Smooth muscle cell of the brain vasculature (primary cell): ENCODE results near the gene RPUSD3.
A peak's percentile ranks its signal among the peaks of the same experiment; 100 is the strongest.

ENCODE experiments used
- DNase-seq: peaks from one replicate; pipeline ENCODE4 v3.0.0-alpha.2; 2012; ENCODE audit warnings: low read depth, low spot score

The RPUSD3 gene

DNA sequence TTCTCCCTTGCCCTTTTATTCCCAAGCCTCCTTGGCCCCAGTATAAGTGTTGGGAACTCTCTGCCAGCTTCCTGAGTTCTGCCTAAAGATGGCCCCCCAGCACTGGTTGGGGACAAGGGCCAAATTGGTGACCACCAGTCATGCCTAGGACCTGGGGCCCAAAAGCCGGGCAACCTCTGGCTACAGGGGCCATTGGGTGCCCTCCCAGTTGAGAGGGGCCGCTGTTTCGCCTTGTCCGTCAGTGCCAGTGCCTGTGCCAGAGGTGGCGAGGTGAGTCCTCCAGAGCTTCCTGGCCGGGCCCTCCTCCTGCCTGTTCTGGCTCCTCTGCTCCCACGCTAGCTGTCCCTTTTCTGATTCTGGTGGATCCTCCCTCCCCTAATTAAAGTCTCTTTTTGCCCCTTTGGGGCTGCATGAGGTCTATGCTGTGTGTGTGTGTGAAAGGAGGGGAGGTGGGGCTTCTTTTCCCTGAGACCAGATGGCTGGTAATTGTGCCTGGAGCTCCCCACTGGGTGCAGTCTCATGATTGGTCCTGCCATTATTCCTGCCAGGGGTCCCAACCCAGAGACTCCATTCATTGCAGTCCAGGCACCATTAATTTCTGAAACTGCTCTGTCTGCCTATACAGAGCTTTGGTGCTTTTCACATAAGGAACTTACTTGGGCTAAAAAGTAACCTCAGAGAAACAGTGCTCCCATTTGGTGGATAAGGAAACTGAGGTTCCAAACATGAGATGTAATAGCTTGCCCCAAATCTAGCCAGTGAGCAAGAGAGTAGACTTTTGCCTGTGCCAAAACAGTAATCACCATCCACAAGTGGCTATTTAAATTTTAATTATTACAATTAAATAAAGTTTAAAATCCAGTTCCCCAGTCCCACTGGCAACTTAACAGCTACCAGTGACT, 36.9 kb downstream of the RPUSD3 start:
- no peak for DNase-seq

DNA sequence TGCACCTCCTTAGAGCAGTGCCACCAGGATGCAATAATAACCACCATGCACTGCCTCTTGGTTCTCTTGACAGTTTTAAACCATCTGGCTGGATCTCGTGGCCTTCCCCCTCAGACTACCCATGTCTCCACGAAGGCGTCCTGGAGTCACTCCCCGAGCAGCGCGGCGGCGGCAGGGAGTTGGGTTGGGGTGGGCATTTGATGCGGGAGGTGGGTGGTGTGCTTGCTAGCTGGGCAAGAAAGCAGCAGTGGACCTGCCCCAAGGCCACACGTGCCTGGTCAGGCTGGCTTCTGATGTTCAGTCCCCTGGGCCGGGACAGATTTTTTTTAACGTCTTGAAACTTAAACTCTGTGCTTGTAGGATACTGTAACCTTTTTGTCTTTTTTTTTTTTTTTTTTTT, 37.7 kb downstream of the RPUSD3 start:
- no peak for DNase-seq

DNA sequence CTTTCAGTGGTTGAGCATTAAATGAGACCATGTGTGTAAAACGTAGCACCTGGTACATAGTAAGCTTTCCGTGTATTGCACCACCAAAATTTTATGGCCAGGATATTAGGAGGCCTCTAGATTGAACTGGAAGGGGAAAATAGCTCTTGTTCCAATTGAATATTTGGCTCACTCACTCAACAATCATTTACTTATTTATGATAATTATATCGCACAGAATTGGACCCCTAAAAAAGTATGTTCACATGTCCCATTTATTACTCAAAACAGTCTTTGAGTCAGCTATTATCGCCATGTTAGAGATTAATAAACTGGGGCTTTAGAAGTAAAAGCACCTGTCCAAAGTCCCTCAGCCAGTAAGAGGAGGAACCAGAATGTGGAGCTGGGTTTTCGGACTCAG, 38.8 kb downstream of the RPUSD3 start:
- no peak for DNase-seq

DNA sequence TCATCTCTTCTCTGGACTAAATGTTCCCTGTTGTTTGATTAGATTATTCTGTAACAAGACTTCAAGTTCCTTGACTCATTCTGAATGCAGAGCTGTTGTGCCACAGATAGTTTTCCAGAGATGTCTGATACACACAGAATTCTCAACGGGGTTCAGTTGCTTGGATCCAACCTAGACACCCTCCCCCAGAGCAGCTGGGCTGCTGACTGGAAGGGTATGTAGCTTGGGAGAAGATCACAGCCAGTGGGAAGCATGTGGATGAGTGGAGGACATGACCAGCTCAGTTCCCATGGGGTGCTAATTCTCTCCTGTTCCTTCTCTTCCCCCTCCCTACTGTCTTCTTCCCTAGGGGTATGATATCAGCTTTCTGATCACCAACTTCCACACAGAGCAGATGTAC, 40.3 kb downstream of the RPUSD3 start:
- DNase-seq: no peak

DNA sequence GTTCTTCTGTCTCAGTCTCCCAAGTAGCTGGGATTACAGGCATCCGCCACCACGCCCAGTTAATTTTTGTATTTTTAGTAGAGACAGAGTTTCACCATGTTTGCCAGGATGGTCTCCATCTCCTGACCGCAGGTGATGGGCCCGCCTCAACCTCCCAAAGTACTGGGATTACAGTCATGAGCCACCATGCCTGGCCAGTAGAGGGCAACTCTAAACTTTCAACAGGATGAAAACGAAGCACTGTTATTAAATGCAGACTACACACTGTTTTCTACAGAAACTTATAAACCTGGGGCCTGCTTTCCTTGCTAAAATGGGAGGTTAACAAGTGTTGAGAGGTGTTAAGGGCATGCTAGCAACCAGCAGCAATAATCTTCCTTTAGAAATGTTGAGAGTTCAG, 43.3 kb downstream of the RPUSD3 start:
- DNase-seq: no peak

DNA sequence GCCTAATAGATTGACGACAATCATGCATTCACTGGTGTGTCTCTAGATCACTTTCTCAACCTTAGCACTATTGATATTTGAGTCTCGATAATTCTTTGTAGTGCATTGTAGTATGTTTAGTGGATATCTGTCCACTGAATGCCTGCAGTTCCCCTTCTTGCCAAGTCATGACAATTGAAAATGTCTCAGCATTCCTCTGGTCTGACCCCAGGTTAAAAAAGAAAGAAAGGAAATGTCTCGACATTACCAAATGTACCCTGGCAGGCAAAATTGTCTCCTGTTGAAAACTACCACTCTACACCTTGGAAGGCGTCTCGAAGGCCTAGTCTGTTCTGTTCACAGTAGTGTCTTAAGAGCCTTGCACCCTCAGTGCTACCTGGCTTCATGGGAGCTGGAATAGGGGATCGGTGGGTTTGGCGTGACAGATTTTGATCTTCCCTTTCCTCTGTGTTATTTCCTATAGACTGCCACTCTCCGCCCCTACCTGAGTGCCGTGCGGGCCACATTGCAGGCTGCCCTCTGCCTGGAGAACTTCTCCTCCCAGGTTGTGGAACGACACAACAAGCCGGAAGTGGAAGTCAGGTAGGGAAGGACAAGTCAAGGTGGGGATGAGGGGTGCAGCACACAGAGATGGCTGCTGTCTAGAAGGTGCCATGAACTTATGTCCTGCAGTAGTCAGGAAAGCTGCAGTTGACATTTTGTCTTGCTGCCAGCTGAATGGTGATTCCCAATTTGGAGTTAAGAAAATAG, 46.4 kb downstream of the RPUSD3 start:
- no peak for DNase-seq

DNA sequence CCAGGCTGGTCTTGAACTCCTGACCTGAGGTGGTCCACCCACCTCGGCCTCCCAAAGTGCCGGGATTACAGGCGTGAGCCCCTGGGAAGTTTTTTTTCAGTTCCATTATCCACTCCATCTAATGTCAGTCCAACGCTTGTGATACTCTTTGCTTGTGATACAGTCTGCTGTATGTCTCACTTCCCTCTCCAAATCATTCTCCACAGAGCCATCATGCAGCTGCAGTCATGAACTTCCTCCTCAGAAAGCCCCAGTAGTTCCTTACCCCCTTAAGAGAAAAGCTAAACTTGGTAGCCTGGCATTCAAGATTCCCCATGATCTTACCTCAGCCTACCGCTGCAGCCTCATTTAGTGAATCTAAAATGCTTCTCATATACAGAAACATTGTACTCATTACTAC, 48.6 kb downstream of the RPUSD3 start:
- DNase-seq: no peak

DNA sequence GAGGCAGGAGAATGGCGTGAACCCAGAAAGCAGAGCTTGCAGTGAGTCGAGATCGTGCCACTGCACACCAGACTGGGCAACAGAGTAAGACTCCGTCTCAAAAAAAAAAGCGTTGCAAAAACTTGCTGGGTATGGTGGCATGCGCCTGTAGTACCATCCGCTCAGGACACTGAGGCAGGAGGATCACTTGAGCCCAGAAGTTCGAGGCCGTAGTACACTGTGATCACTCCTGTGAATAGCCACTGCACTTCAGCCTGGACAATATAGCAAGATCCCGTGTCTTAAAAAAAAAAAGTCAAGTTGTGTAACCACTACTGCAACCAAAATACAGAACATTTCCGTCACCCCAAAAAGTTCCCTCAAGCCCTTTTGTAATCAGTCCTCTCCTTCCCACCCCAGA, 49.4 kb downstream of the RPUSD3 start:
- DNase-seq: no peak

DNA sequence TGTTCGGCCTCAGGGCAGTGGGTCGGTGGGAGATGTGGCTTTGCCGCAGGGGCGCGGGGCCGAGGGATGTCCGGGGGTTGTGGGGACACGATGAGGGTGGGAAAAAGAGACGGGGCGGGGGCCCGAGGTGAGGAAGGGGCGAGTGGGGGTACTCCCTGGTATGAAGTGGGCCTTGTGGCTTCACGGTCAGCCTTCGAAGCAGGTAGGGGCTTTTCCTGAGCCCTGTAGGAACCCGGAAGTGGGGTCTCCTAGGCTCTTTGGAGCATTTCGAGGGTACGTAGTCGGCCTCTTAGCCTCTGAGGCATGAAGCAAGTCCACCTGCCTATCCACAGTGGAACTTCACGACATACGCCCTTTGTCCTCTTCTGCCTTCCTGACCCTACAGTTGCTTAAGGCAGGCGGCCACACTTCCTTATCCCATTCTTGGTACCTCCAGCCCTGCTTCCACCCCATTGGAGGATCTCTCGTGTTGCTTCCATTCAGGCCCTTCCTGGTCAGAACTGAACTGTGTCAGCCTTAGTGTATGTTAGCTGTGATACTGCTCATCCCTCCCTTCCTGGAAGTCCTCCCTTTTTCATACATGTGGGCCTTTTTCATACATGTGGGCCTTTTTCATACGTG, 50.5 kb downstream of the RPUSD3 start:
- DNase-seq: no peak

DNA sequence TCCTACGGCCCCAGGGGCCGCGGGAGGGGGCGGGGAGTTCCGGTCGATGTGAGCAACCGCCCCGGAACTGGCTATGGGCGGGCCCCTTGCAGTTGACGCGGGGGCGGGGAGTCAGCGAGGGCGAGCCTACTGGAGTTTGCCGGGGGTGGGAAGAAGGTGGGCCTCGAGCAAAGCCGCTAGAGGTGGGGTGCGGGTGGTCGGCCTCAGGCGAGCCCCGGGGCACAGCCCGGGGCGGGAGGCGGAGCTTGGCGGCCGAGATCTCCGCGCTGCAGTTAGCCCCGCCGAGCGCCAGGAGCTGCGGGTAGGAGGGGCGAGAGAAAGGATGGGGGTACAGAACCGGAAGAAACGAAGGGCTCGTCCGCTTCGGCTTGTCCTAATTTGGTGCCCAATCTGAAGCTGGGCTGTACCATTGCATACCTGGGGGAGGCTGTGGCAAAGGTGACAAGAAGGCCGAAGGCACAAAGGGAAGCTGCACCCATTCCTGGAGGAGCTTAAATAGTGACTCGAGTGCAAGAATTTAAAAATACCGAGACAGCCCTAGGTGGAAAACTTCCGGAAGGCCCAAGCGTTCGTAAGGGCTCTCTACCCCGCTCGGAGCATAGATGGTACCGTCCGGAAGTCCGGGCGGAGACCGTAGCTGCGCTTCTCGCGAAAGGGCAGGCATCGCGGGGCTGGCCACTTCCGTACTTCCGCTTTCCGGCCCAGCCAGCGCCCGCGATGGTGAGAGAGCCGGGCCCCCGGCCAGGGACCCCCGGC, 51.2 kb downstream of the RPUSD3 start, which contains the start of the genes ARPC4 and TADA3:
Gene ARPC4 (plus strand): TSS at position 678 of the 756 bp plus-strand sequence. CDS start 40 bp downstream, at position 718.
Gene TADA3 (minus strand): TSS at position 69 of the 756 bp plus-strand sequence. CDS start 1,007 bp downstream, outside the sequence.
- DNase-seq: peak; percentile 88

DNA sequence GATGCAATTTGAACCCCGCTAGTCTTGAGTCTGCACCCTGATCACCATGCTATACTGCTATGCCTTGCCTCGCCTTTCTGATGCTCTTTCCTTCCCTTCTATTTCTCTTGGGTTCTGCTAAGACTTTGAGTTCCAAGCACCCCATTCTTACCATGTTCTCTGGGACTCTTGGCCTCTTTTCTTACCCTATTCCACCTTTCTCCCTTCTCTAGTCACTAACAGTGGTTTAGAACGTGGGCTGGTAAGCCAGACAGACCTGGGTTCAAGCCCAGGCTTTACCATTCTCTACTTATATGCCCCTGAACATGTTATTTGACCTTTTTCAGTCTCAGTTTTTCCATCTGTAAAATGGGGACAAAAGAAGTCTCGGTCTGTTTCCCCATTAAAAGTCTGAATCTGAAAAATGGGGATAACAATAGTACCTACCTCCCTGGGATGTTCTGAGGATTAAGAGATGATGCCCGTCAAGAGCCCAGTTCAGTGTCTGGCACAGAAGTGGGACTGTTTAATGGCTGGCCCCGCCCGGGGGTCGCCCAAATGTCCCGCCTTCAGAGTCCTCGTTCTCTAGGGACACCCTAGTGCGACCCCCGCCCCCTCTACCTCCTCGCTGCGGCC, 51.9 kb downstream of the RPUSD3 start:
- no peak for DNase-seq

DNA sequence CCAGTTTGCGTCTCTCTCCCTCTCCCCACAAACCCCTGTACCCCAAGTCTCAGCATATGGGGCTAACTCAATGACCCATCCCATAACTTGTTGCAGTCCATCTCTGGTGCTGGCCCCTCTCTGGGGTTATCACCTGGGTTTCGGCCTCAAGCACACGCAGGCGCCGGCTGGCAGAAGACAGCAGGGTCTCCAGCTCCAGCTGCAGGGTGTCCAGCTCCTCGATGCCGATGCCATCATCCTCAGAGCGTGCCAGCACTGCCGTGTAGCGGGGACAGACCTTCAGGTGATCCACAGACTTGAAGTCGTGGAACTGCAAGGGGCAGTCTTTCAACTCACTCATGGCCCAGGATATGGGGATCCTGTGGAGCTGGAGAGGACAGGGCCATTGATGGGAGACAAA, 52.7 kb downstream of the RPUSD3 start:
- no peak for DNase-seq
